Measurements from ENCODE around the gene NFYA.

NFYA gene

DNA sequence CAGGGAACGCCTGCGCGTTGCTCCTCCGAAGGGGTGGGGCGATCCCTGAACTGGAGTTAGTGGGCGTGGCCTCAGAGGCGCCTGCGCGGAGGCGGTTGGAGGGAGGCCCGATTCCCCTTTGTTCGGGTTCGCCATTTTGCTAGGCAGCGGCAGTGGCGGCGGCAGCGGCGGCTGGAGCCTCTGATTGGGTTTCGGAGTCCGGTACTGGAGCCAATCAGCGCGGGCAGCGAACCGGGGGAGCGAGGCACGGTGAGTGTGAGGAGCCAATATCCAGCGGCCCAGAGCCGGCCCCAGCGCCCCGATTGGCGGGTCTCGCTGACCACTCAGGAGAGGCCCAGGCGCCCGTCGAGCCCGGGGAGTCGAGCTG is at the start of gene NFYA:
Gene NFYA, plus strand, starts transcription at position 139 of the 367 bp plus-strand sequence. CDS start 6,116 bp downstream, outside the sequence.
- no peak for DNase-seq (ENCODE audit: low spot score)

DNA sequence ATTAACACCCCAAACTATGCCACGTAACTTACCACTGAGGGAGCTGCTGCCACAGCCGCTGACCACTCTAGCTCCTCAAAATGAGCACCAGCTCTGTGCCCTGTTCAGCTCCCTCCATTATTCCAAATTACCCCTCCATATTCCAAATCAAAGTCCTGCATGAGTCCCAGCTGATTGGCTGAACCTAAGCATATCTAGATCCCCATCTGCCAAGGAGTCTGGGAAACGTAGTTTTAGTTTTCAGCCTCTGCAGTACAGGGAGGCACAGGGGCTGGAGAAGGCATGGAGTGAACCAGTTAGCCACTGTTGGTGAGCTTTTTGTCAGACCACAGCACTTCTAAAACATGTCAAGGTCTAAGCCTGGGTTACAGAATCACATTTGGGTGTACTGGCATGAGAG is 49.7 kb upstream of the NFYA start:
- DNase-seq (ENCODE audit: low spot score) = no peak

DNA sequence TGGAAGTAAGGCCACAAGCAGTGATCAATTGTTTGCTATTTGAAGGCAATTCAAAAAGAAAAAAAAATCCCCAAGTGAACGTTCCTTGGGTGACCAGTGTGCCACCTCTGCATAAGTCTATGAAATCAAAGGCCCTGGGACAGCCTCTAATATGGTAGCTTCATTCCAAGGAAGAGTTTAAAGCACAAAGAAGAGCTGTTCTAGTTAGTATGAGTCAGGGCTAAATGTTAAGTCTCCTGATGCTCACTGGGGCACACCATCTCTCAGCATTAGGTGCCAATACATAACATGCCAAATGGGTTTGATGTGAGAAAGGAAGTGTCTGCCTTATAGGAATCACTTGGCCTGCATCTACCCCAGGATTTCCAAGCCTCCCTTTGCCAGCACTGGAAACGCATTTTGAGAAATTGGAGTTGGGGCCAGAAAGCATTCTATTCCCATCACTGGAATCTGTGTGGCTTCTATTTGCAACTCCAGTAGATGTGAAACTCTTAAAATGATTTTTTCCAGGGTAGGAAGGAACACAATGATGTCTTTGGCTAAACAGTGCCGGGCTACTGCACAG is 46.7 kb upstream of the NFYA start:
- DNase-seq (ENCODE audit: low spot score) = no peak

DNA sequence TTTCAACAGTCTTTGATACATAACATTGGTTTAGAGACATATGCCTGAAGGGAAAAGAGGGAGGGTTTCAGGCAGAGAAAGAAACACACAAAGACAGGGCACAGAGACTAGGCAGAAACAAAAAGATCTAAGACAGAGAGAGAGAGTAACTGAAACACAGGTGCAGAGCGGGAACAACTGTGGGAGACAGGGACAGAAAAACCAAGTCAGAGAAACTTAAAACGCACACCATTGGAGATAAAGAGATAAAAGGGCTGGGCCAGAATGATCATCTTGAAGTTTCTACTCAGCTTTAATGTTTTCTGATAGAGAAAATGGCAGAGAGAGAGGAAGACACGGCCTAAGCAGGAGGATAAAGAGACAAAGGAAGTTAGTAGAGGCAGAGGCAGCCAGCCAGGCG is 45.5 kb upstream of the NFYA start:
- no peak for DNase-seq (ENCODE audit: low spot score)

DNA sequence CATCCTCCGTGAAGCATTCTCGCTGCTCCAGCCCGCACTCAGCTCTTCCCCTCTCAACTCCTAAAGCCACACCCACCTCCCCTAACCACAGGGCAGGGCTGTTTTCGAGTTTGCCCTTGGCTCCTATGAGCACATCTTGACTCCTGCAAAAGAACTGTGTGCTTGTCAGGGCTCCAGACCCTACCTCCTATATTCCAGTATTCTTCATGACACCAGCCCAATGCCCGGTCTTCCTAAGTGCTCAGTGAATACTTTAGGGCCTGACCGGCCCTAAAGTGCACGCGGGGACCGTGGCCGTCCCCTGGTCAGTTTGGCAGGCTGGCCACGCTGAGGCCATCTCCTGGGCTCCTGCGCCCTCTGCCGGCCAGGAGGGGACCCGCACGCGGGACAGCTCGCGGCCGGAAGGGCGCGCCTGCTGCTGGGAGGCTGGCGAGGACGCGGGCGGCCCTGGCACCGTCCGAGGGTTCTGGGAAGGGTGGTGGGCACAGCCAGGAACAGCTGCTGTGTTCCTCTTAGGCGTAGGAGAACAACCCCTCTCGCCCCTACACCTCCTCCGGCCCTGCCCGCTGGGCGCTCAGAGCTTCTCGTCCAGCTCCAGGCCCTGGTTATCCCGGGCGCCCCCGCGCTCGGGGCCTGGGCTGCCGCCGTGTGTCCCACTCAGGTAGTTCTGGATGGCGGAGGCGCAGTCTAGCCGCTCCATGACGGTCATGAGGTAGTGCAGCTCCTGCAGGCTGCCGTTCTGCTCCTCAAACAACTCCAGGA is 44.8 kb upstream of the NFYA start:
- peak; percentile 82 for DNase-seq (ENCODE audit: low spot score)

DNA sequence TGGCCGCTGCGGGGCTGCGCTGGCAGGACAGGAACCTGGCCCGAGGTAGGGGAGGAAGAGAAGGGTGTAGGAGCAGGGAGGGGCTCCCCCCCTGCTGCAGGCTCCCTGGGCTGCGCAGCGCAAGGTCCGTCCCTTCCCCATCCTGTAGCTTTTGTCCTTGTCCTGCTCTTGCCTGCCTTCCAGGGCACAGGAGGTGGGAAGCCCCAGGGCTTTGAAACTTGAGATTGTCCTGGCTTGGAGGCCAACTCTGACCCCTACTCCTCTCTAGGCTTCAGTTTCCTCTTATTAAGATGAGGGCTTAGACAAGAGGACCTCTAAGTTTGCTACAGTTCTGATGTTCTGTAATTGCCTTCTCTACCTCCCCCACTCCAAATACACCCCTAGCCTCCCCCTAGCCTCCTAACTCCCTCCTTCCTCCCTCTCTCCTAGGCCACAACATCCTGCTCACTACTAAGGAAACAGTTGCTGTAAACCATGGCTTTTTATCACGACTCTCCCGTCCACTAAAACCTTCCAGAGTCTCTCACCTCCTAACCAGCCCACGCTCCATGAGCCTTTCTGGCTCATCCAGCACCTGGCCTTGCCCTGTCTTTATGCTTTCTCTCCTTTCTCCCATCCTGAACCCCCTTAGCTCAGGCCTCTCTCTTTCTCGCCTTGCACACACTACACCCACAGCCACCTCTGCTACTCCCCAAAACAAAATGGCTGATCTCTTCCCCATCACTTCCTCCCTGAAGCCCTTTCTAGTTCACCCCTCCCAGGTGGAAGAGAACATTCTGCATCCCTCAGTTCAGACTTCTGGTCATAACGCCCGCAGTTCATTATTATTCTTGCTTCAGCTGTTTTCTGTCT is 44.0 kb upstream of the NFYA start:
- DNase-seq (ENCODE audit: low spot score) = no peak

DNA sequence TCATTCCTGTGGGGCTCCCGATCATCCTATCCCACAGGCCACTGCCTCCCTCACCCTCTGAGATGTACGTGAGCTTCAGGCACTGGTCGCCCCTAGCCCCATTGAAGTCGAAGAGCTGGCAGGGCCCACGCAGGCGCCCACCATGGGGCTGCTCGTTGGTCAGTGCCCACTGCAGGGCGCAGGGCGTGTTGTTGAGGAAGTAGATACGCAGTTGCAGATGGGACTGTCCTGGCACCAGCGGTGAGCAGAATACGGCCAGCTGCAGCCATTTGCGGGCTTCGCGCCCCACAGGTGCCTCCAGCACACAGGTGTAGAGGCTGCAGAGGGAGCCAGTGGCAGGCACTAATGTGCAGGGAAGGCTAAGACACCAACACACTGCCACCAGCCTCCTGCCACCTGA is 39.9 kb upstream of the NFYA start:
- no peak for DNase-seq (ENCODE audit: low spot score)

DNA sequence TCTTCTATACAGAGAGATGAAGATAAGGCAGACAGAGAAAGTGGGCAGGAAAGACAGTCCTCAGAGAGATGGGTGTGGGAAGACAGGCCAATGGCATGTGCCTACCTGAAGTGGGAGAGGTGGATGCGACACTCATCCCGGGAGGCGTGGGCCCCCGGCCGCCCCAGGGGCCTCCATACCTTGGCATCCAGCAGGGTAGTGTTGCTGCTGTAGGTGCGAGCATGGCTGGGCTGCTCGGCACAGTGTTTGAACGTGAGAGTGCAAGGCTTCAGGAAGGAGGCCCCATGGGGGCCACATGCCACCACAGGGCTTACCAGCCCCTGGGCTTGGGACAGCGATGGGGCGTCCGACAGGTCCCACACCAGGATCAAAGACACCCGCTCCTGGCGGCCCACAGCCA is 39.0 kb upstream of the NFYA start:
- DNase-seq (ENCODE audit: low spot score) = no peak

DNA sequence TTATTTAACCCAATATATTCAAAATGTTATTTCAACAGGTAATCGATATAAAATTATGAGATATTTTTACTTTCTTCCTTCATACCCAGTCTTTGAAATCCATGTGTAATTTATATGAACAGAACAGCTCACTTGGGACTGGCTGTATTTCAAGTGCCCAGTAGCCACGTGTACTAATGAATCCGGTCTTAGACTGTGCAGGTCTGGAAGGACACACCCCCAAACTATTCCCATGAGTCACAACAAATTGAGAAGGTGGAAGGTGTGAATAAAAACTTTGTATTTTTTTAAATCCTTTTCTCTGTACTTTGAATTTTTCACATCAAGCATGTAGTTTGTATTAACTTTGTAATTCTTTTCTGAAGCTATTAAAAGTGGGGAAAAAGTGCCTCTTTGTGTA is 36.6 kb upstream of the NFYA start:
- no peak for DNase-seq (ENCODE audit: low spot score)

DNA sequence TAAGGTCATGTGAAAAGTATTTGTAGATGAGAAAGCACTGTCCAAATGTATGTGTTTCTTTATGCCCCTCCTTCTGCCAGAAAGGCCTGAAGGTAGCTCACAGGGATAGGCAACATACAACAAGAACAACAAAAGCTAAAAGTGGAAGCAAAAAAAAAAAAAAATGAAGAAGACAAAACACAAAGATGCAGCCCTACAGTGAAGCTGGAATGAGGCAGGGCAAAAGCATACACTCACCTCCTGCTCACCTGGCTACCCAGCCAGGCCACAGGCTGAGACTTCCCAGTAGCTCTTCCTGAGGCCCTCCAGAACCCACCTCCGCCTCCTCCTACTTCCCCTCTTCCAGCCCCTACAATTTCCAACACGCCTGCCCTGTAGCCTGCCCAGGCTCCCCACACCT is 36.2 kb upstream of the NFYA start:
- no peak for DNase-seq (ENCODE audit: low spot score)

DNA sequence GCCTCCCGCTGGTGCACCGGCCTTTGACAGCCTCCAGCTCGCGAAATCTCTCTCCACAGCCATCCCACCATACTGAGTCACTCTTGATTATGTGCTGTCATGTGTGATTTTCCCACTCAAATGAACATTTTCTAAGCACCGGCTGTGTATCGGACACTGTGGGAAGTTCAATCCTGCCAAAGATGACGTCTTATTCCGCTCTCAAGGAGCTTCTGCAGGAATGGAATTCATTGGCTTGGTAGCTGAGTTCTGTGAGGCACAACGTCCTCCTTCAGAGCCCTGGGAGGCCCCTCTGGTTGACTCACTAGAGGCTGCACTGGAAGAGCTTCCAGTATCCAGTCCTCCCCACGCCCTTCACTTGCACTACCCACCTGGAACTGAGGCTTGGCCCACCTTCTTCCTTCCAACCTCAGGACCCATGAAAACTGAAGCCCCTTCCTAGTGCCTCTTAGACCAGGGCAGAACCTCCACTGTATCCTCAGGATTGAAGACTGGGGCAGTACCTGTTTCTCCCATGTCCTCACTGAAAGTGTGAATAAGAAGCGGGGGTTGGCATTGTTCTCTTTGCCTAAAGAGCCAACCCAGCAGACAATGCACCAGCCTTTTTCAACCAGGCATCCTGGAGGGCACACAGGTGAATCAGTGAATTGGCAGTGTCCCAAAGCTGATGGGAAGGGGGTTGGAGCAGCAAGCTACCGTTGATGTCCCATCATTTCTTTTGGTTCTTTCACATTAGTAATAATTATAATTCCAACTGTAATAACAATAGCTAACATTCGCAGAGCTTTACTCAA is 35.5 kb upstream of the NFYA start:
- DNase-seq (ENCODE audit: low spot score) = no peak

DNA sequence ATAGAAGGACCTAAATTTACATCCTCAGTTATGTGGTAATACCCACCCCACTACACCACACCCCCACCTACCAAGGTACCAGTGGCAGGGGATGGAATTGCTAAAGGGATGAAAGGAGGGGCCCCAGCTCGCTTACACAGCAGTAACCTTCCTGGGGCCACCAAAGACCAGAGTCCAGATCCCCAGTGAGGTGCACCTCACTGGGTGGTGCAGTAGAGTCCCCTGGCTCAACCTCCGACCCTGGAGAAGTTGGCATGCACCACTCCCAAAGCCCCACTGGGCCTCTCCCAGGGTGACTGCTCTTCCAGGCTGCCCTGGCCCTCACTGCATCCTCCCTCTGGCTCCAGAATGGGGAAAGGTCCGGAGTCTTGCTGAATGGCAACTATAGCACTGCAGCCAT is 34.6 kb upstream of the NFYA start:
- DNase-seq (ENCODE audit: low spot score) = no peak

DNA sequence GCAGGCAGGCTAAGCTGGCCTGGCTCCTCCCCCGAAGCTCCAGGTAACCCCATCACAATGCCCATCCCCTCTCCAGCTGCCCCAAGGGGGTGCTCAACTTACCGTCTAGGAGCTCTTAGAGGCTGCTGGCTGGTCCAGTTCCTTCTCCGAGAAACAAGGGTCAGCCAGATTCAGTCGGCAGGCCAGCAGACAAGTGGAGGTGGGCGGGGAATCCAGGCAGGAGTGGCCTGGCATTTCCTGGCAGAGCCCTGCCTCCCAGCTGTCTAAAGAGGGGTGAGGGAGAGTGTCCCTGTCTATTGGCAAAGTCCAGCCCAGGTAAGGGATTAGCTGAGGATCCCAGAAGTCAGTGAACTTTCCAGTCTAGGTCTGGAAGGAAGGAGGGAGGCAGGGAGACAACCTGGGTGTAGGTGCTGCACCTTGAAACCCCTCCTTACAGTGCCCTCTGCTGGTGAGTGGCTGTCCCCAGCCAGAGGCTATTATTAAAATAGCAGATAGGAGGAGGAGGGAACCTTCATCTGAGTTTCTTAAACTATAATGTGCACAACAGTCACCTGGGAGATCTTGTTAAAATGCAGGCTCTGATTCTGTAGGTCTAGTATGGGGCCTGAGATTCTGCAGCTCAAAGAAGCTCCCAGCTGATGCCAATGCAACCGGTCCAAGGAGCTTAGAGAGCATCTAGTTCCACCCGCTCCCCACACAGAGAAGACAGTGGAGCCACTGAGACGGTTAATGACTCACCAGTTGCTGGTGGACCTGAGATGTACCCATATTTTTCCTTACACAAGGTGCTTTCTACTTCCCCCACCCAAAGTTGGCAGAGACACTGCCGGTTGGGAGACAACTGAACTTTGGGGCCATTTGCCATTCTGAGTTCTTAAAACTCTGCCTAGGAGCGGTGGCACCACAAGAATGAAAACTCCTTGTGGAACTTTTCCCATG is 33.4 kb upstream of the NFYA start, which contains the start of gene UNC5CL:
Gene UNC5CL, minus strand, starts transcription at position 162 of the 939 bp plus-strand sequence. CDS start 4,147 bp downstream, outside the sequence.
- peak; percentile 54 for DNase-seq (ENCODE audit: low spot score)

DNA sequence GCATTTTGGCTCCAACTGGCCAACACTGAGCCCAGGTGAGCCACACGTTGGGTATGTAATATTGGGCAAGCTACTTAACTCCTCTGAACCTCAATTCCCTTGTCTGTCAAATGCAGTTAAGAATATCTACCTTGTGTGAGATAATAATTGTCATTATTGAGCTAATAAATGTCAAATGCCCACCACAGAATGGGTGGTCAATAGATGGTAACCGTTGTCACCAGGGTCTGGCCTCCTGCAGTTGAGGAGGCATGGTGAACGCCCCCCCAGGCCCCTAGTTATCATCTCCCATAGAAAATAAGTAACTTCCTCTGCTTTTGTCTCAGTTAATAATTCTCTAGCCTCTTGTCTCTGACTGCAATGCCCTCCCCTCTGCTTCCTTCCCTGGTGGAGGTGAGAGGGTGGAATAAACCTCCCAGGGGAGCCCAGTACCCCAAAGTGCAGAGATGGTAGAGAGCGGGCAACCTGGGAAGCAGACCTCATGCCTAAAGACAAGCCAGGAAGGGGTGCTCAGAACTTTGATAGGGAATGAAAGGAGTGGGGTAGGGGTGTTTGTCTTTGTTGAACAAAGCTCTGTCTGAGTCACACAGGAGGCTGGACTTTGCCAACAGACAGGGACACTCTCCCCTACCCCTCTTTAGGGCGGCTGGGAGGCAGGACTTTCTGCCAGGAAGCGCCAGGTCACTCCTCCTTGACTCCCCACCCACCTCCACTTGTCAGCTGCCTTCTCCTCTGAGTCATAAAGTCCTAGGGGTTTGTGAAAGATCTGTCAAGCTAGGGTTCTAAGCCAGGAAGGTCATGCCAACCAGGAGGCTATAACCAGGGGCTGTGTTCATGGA is 32.5 kb upstream of the NFYA start:
- peak; percentile 29 for DNase-seq (ENCODE audit: low spot score)

DNA sequence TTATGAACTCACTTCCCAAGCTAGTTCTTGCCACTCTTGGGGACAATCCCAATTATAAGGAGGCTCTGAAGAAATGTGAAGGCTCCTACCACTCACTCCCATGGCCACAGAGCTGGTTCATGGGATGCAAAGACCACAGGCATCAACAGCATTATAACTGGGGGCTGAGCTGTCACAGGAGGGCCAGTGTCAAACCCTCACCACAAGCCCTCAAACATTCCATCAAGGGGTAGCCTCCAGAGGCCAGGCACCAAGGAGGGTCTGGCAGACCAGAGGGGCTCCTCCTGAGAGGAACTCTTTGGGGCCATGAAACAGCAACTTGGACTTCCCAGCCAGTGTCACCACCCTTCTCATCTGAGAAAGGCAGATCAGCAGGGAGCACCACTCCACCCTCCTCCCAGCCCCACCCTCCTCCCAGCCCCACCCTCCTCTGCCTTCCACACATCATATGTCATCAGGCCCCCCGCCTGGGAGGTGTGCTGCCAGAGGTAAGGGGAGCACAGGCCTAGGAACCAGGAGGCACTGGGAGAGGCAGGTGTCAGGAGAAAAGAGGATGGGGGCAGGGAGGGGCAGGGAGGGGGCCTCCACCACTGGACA is 31.7 kb upstream of the NFYA start:
- no peak for DNase-seq (ENCODE audit: low spot score)

DNA sequence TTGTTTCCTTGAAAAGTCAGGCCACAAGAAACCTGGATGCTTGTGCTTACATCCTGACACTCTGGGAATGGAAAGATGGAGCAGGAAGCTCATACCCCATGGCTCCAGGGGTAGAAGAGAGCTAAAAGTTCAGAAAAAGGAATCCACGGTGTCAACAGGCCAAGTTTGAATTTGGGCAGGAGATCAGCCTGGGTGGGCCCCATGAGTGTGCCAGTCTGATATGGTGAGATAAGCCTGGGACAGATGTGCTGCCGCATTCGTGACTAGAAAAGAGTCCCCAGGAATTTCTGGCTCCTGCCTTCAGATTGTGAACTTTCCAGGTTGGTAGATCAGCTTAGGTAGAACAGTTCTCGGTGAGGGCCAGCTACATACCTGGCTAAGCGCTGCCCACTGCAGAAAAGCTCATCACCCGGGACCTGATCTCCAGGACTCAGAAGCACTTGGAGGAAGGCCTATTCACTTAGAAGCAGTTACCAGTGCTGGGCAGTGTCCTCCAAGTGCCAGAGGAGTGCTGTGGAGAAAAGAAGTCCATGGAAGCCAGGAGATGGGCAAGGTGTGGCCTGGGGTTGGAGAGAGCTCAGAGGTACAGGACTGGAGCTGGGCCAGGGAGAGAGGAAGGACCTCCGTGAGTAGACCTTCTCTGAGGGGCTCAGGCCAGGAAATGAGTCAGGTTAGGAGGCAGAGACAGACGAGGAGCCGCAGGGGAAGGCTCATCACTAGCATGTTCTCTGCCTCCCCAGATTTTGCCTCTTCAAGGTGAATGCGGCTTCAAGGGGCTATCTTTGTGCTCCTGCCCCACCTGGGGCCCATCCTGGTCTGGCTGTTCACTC is 30.3 kb upstream of the NFYA start, which contains the start of gene TSPO2:
Gene TSPO2, plus strand, starts transcription at position 242 of the 830 bp plus-strand sequence. Its CDS starts 519 bp downstream, at position 761.
- DNase-seq (ENCODE audit: low spot score) = no peak

DNA sequence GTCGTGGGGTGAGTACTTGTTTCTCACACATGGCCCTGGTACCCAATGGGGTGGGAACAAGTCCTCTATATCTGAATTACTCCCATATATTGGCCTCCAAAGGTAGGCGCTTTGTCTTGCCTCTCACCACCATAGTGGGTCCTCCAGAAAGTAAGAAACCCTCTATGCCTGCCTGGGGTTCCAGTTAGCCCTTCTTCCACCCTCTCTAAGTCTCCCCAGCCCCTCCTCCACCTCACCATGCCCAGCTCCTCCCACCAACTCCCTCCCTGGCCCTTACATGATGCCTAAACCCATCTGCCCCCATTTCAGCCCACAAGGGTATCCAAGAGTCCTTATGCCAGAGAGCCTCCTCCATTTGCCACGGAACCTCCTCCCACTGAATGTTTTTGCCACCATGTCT is 29.6 kb upstream of the NFYA start:
- DNase-seq (ENCODE audit: low spot score) = no peak

DNA sequence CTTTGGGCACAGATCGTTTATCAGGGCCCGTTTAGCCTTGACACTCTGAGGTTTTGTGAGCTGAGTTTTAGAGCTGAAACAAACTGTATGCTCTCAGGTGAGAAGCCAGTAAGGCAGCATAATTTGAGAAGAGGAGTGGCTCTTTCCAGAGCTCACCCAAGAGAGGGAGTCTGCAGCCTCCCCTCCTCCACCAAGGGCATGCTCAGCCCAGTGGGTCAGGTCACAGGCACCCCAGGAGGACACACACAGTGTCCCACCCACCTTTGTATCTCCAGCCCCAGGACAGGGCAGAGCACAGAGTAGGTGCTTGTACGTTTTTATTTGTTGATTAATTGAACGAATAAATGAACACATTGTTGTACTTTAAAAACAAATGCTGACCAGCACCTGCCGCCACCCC is 27.1 kb upstream of the NFYA start:
- no peak for DNase-seq (ENCODE audit: low spot score)

DNA sequence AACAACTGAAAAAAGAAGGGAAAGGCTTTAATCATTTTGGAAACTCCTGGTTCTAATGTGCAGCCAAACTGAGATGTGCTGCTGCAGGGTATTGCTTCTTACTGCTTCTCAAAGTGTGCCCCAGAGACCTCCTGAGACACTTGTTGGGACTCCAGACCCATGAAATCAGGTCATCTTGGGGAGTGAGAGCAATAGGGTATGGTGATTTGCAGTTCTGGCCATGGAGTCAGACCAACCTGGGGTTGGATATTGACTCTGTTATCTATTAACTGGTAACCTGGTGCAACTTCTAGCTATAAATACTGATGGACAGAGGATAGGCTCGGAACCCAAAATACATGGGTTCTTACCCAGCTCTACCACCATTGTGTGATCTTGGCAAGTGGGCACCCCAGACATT is 26.7 kb upstream of the NFYA start:
- DNase-seq (ENCODE audit: low spot score) = no peak
